ENCODE measurements around the gene PCID2. TPM values are rescaled to one million over a fixed set of nuclear protein-coding genes. Genes with fewer than 3 reads are reported as not detected.

Gene PCID2
- total and polyA plus RNA-seq, 2 experiments from 2014 or later, result 79.6 to 107 TPM

GRCh38 chr13:113184568-113185440 lies 23.7 kb downstream of the PCID2 start (continued):
- TF ChIP-seq ZNF462 (CRISPR knock-in tag; IDR thresholded peaks at IDR 0.05) (no peak), STAT1 (IDR thresholded peaks at IDR 0.05; ENCODE audit: unreplicated experiment) (no peak), CTCF (conservative IDR thresholded peaks at IDR 0.05; ENCODE audit: low read depth in 2 of 2) (no peak)

- Histone ChIP-seq H3K4me3 (no peak overlapping the region), H3K36me3 (ENCODE audit: insufficient read depth) (peaks cover 59% of the 10 kb centered on the region), H2AFZ (no peak overlapping the region), H3K79me2 (replicated peaks; ENCODE audit: insufficient read depth) (peaks cover 5% of the 10 kb centered on the region; the same call in 1 of the 2 replicates), H3F3A (replicated peaks; ENCODE audit: low read depth) (peaks cover 4% of the 10 kb centered on the region; the same call in 1 of the 2 replicates), H3K9me2 (ENCODE audit: insufficient read depth) (no peaks in the 10 kb centered on the region), H3K4me2 (no peak overlapping the region), H3K27me3 (ENCODE audit: insufficient read depth) (no peaks in the 10 kb centered on the region), H3K27ac (ENCODE audit: low read depth) (no peak overlapping the region), H4K20me1 (replicated peaks; ENCODE audit: insufficient read depth) (no peaks in the 10 kb centered on the region; the same call in none of the 2 replicates), H3K4me1 (ENCODE audit: insufficient read depth) (no peaks in the 10 kb centered on the region)
- peaks cover 15% of the 10 kb centered on the region for H3K4me1 Mint-ChIP-seq
- peaks cover 77% of the 10 kb centered on the region for H3K36me3 Mint-ChIP-seq (ENCODE audit: low read depth)
- no peaks in the 10 kb centered on the region; the same call in 2 of the 3 replicates for H3K9me3 Mint-ChIP-seq
- H3K27me3 Mint-ChIP-seq (ENCODE audit: insufficient read depth, low read depth, poor library complexity), result peaks cover 6% of the 10 kb centered on the region
- no peak overlapping the region for H3K4me3 Mint-ChIP-seq
- no peak for TF ChIP-seq ZNF331 (CRISPR knock-in tag; IDR thresholded peaks at IDR 0.05; ENCODE audit: low read depth)
- no peak for TF ChIP-seq STAT1 (IDR thresholded peaks at IDR 0.05; ENCODE audit: unreplicated experiment)
- no peak for TF ChIP-seq POLR2AphosphoS5 (IDR thresholded peaks at IDR 0.05; ENCODE audit: low read depth)
- TF ChIP-seq EZH2phosphoT487 (IDR thresholded peaks at IDR 0.05; ENCODE audit: unreplicated experiment), result no peak
- no peak for TF ChIP-seq ETS1 (IDR thresholded peaks at IDR 0.05)
- no peak for TF ChIP-seq CREB1 (CRISPR knock-in tag; IDR thresholded peaks at IDR 0.05; ENCODE audit: low read depth)
- no peak for TF ChIP-seq REST (IDR thresholded peaks at IDR 0.05; ENCODE audit: unreplicated experiment)
- H3K27ac Mint-ChIP-seq, result no peak overlapping the region
- DNase-seq (ENCODE audit: low spot score), result no peak
- no peak for ATAC-seq
Measured at GRCh38 chr13:113183450-113184129, 24.9 kb downstream of the PCID2 start.
